Dendritic cell treated with granulocyte-macrophage colony-stimulating factor and Interleukin-4, amounts not matched to agents 40 ng/mL and 50 ng/mL, for 4 days (primary cell): ENCODE data around the gene RRP1B.
"Not testable (repeated sequence)": the region's sequence is repeated elsewhere in the genome, so short reads cannot be mapped to it uniquely, and the experiment has no call there.

Source experiments
- H3K27ac Mint-ChIP-seq: one replicate; pipeline ENCODE4 v1.8.0; 2022; ENCODE audit warnings: mild to moderate bottlenecking, mixed read lengths
- H3K27me3 Mint-ChIP-seq: one replicate; pipeline ENCODE4 v1.8.0; 2022; ENCODE audit warnings: mild to moderate bottlenecking, mixed read lengths
- H3K36me3 Mint-ChIP-seq: one replicate; pipeline ENCODE4 v1.8.0; 2022; ENCODE audit warnings: low read depth, mixed read lengths
- H3K4me1 Mint-ChIP-seq: one replicate; pipeline ENCODE4 v1.8.0; 2022; ENCODE audit warnings: low read depth, mixed read lengths
- H3K4me3 Mint-ChIP-seq: one replicate; pipeline ENCODE4 v1.8.0; 2022; ENCODE audit warnings: mild to moderate bottlenecking, moderate library complexity, mixed read lengths
- H3K9me3 Mint-ChIP-seq: one replicate; pipeline ENCODE4 v1.8.0; 2022; ENCODE audit warnings: mixed read lengths
- intact Hi-C: fragments of 100-400 bp; cut with micrococcal nuclease; formaldehyde crosslinking; loops from one replicate; pipeline ENCODE4 v1.15.0; 2022

The RRP1B gene, protein sequence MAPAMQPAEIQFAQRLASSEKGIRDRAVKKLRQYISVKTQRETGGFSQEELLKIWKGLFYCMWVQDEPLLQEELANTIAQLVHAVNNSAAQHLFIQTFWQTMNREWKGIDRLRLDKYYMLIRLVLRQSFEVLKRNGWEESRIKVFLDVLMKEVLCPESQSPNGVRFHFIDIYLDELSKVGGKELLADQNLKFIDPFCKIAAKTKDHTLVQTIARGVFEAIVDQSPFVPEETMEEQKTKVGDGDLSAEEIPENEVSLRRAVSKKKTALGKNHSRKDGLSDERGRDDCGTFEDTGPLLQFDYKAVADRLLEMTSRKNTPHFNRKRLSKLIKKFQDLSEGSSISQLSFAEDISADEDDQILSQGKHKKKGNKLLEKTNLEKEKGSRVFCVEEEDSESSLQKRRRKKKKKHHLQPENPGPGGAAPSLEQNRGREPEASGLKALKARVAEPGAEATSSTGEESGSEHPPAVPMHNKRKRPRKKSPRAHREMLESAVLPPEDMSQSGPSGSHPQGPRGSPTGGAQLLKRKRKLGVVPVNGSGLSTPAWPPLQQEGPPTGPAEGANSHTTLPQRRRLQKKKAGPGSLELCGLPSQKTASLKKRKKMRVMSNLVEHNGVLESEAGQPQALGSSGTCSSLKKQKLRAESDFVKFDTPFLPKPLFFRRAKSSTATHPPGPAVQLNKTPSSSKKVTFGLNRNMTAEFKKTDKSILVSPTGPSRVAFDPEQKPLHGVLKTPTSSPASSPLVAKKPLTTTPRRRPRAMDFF

DNA sequence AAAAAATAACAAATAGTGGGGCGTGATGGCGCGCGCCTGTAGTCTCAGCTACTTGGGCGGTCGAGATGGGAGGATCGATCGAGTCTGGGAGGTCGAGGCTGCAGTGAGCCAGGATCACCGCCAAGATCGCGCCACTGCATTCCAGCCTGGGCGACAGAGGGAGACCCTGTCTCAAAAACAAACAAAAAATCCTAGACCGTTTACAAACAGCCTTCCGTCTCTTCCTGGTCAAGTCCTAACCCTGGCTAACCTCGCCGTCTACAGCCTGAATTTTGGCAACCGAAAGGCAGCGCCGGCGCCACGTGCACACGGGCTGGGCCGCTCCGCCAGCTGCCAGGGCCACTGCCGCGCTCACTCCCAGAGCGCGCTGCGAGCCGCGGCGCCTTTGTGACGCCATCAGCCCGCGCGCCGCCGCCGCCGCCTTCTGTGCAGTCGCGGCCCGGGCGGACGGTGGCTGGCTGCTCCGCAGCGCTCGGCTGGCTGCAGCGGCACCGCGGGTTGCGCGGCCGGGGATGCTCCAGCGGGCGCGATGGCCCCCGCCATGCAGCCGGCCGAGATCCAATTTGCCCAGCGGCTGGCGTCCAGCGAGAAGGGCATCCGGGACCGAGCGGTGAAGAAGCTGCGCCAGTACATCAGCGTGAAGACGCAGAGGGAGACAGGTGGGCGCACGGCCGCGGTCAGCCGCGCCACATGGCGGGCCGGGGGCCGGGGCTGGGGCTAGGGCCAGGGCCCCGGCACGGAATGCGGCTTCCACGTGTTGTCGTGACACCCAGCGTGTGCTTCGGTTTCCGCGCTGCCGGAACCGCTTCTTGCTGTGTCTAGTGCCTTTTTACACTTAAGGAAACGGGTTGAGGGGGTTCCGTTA lies at the start of gene RRP1B, which contains the start of gene HSF2BP:
Gene RRP1B (plus strand): TSS at position 425 of the 865 bp plus-strand sequence. CDS start 105 bp downstream, at position 530.
Gene HSF2BP (minus strand): TSS at position 353 of the 865 bp plus-strand sequence. CDS start 1,392 bp downstream, outside the sequence.
- H3K4me1 Mint-ChIP-seq, result peaks cover 61% of the 10 kb centered on the region
- H3K4me3 Mint-ChIP-seq, result peak within 1 kb of the TSS; percentile 96
- peaks cover 48% of the 10 kb centered on the region for H3K36me3 Mint-ChIP-seq
- H3K9me3 Mint-ChIP-seq, result no peaks in the 10 kb centered on the region
- H3K27ac Mint-ChIP-seq, result peak within 1 kb of the TSS; percentile 91
- peaks cover 3% of the 10 kb centered on the region for H3K27me3 Mint-ChIP-seq
- intact Hi-C loops, result no loop called here

DNA sequence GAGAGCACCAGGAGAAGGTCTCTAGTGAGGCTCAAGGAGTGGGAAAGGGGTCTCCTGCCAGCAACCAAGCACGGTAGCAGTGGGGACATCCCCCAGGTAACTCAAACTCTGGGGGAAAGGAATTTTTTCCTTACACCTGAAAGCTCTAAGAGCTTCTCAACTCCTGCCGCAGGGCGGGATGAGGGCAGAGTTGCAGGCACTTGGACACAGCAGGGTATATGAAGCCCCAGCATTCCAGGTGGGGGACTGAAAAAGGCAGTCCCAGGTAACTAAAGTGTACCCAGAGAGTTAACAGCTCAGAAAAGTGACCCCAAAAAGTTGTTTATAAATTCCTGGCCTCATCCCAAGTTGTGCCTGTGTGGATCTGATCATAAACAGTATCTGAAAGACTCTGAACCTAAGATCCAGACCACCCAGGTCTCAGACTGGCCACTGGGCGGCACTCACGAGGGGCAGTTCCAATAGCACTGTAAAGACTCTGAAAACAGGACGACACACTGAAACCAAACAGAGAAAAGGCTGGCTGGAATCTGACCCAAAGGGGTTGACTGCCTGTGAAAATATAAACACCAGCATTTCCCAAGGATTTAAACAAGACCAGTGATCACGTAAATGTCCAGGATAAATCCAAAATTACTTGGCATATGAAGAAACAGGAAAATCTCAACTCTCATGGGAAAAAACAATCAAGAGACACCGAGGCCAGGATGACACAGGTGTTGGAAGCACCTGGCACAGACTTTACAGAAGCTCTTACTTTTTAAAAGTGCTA lies 47.6 kb upstream of the RRP1B start:
- no peaks in the 10 kb centered on the region for H3K9me3 Mint-ChIP-seq
- intact Hi-C loops, result loop anchor here (2.0 kb wide), 1 partner anchor 33 kb away; no protein-coding TSS in a partner anchor
- H3K36me3 Mint-ChIP-seq, result no peaks in the 10 kb centered on the region
- H3K4me3 Mint-ChIP-seq, result no peak overlapping the region
- H3K27me3 Mint-ChIP-seq, result peaks cover 14% of the 10 kb centered on the region
- no peak overlapping the region for H3K27ac Mint-ChIP-seq
- peaks cover 21% of the 10 kb centered on the region for H3K4me1 Mint-ChIP-seq

DNA sequence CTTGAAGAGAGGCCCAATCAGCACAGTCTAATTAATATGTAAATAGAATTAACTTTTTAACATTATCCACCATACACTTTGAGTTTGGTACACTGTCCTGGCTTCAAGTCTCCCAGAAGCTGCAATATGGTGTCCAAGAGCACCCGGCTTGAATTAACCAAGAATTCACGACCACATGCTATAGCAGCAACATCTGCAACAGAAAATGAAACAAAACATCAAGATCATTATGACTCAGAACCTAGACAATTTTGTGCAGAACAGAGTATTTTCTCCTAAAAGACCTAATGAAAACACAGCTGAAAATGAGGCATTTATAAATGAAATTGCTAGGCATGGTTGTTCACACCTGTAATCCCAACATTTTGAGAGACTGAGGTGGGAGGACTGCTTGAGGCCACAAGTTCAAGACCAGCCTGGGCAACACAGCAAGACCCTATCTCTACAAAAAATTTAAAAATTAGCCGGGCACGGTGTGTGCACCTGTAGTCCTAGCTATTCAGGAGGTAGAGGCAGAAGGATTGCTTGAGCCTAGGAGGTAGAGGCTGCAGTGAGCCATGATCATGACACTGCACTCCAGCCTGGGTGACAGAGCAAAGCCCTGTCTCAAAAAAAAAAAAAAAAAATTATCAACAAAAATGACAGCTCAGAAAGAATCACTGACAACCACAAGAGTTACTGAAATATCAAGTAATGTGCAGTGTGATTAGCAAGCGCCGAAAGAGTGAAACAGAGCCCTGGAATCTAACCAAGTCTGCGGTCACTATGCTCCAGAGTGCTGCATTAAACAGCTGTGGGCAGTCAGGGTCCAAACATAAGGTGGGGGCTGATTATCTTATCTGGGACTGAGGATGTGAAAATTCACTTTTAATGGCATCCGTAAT lies 45.4 kb upstream of the RRP1B start:
- no peak overlapping the region for H3K27ac Mint-ChIP-seq

DNA sequence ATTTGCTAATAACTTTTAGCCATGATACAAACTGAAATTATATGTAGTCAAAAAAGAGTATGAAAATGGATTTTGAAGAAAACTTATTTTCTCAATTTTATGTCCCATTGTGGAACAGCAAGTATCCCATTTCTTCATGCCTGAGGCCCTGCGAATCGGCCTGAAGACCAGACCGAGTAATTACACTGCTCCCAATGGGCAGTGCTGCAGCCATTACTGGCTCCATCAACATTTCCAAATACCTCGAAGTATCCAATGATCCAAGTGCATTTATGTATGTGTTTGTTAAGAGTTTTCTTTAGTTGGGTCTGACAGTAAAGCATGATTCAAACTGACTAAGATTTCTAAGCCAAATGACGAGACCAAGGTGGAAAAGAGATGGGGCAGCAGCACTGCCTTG lies 44.5 kb upstream of the RRP1B start:
- H3K27ac Mint-ChIP-seq, result no peak overlapping the region
- peaks cover 6% of the 10 kb centered on the region for H3K4me1 Mint-ChIP-seq
- H3K4me3 Mint-ChIP-seq, result no peak overlapping the region
- H3K36me3 Mint-ChIP-seq, result no peaks in the 10 kb centered on the region
- peaks cover 4% of the 10 kb centered on the region for H3K9me3 Mint-ChIP-seq
- intact Hi-C loops, result no loop called here
- peaks cover 9% of the 10 kb centered on the region for H3K27me3 Mint-ChIP-seq

More for the DNA sequence above, 45.4 kb upstream of the RRP1B start:
- intact Hi-C loops, result loop anchor here (2.0 kb wide), 1 partner anchor 31 kb away; no protein-coding TSS in a partner anchor
- no peaks in the 10 kb centered on the region for H3K9me3 Mint-ChIP-seq
- H3K4me1 Mint-ChIP-seq, result peaks cover 11% of the 10 kb centered on the region
- no peaks in the 10 kb centered on the region for H3K36me3 Mint-ChIP-seq
- H3K27me3 Mint-ChIP-seq, result peaks cover 14% of the 10 kb centered on the region
- H3K4me3 Mint-ChIP-seq, result no peak overlapping the region

DNA sequence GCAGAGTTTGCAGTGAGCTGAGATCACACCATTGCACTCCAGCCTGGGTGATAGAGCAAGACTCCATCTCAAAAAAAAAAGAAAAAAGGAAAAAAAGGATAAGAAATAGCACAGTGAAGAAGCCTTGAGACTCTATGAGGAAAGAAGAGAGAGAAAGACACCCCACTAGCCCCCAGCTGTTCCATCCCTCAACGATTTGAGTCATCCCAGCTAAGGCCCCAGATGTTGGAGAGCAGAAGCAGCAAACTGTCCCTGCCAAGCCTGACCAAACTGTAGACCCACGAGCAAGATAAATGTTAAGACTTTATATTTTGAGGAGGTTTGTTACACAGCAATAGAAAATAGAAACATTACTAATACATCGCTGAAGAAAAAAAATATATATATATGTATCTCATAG lies 42.5 kb upstream of the RRP1B start:
- H3K36me3 Mint-ChIP-seq, H3K4me1 Mint-ChIP-seq, H3K4me3 Mint-ChIP-seq, H3K27me3 Mint-ChIP-seq, intact Hi-C loops, H3K27ac Mint-ChIP-seq: not testable (repeated sequence)
- H3K9me3 Mint-ChIP-seq, result peaks cover 24% of the 10 kb centered on the region

DNA sequence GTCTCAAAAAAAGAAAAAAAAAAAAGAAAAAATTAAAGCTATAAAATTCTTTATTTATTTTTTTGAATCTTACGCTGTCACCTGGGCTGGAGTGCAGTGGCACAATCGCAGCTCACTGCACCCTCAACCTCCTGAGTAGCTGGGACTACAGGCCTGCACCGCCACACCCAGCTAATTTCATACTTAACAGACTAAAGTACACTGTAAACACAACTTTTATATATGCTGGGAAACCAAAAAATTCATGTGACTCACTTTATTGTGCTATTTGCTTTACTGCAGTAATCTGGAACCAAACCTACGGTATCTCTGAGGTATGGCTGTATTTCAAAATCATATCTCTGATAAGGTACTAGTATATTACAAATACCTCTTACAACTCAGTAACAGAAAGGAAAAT lies 40.4 kb upstream of the RRP1B start:
- H3K27me3 Mint-ChIP-seq, result peaks cover 8% of the 10 kb centered on the region
- intact Hi-C loops, result no loop called here
- no peak overlapping the region for H3K27ac Mint-ChIP-seq
- no peaks in the 10 kb centered on the region for H3K4me1 Mint-ChIP-seq
- no peaks in the 10 kb centered on the region for H3K36me3 Mint-ChIP-seq
- no peak overlapping the region for H3K4me3 Mint-ChIP-seq
- H3K9me3 Mint-ChIP-seq, result peaks cover 24% of the 10 kb centered on the region

DNA sequence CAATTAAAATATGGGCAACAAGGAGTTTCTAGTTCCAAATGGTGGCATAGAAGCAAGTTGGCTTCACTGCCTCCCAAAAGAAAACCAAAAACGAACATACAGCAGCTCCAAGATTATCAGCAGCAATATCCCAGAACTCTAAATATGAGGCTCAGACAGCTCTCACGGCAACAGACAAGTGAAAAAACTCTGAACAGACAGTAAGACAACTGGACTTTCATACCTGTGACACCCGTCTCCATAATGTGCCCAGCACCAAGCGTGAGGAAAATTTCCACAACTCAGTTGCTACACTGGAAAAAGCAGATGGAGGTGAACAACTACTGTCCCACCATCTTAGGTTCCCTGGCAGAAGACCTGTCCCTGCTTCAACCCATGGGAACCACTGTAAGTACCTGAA lies 40.0 kb upstream of the RRP1B start:
- H3K27ac Mint-ChIP-seq, result no peak overlapping the region
- no peaks in the 10 kb centered on the region for H3K4me1 Mint-ChIP-seq
- intact Hi-C loops, result no loop called here
- peaks cover 8% of the 10 kb centered on the region for H3K27me3 Mint-ChIP-seq
- H3K4me3 Mint-ChIP-seq, result no peak overlapping the region
- peaks cover 24% of the 10 kb centered on the region for H3K9me3 Mint-ChIP-seq
- no peaks in the 10 kb centered on the region for H3K36me3 Mint-ChIP-seq

DNA sequence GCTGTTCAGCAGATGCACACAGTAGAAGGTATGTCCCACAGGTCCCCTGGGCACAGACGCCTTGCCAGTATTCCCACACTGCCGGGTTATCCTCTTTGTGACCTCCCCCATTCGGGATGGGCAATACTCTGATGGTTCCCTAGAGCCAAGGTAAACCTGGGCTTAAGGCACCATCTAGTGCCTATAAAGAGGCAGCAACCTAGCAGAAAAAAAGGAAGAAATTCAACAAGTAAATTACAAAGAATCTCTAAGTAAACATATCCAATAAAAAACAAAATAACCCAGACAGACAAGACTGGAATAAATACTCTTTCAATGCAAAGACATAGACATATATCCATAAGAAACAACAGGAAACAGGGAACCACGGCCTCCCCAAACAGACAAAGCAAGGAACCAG lies 39.5 kb upstream of the RRP1B start:
- Mint-ChIP-seq H3K4me1 (no peaks in the 10 kb centered on the region), H3K27me3 (peaks cover 8% of the 10 kb centered on the region), H3K4me3 (no peak overlapping the region), H3K9me3 (peaks cover 24% of the 10 kb centered on the region), H3K36me3 (no peaks in the 10 kb centered on the region), H3K27ac (no peak overlapping the region)
- intact Hi-C loops, result no loop called here

DNA sequence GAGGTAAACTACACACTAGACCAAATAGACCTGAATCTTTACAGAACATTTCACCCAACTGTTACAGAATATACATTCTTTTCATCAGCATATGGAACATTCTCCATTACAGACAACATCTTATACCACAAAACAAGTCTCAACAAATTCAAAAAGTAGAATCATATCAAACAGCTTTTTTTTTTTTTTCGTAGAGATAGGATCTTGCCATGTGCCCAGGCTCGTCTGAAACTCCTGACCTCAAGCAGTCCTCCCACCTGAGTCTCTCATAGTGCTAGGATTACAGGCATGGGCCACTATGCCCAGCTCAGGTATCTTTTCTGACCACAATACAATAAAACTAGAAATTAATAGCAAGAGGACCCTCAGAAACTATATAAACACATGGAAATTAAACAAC lies 36.6 kb upstream of the RRP1B start:
- Mint-ChIP-seq H3K27me3 (peaks cover 17% of the 10 kb centered on the region), H3K36me3 (no peaks in the 10 kb centered on the region), H3K4me3 (no peak overlapping the region), H3K27ac (no peak overlapping the region), H3K9me3 (peaks cover 24% of the 10 kb centered on the region), H3K4me1 (no peaks in the 10 kb centered on the region)
- intact Hi-C loops, result no loop called here

DNA sequence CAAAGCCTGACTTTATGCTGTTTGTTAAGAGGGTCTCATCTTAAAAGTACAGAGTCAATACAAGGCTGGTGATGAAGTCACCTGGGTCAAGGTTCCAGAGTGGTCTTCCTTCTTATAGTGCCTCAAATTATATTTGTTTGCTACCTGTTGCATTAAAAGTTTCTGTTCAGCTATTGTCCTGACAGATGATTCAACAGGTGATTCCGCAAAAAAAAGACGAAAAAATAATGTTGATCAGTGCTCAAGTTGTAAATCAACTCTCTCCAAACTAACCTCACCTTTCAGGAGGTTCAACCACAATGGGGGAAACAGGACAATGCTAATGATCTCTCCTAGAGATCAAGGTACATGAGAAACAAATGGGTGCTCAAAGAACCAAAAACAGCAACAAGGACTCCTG lies 35.8 kb upstream of the RRP1B start:
- H3K27me3 Mint-ChIP-seq, result peaks cover 17% of the 10 kb centered on the region
- H3K27ac Mint-ChIP-seq, result no peak overlapping the region
- H3K36me3 Mint-ChIP-seq, result no peaks in the 10 kb centered on the region
- H3K4me1 Mint-ChIP-seq, result no peaks in the 10 kb centered on the region
- H3K4me3 Mint-ChIP-seq, result no peak overlapping the region
- intact Hi-C loops, result no loop called here
- H3K9me3 Mint-ChIP-seq, result peaks cover 24% of the 10 kb centered on the region

DNA sequence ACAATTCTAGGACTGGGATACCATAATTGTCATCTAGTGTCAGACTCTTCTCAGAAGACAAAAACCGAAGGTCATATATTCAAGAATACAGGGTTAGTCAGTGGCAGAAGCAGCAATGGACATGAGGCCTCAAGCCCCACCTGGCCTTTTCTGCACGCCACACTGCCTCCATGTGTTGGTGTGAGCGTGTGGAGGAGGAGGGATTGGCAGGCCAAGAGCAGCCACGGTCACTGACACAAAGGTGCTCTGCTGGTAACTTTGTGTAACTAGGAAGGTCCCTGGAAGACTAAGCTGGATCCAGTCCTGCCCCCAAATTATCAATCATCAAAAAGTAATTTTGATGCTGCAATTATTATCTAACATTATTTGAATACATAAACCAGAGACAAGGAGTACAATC lies 35.0 kb upstream of the RRP1B start:
- Mint-ChIP-seq H3K9me3 (peaks cover 24% of the 10 kb centered on the region), H3K4me1 (no peaks in the 10 kb centered on the region), H3K27me3 (peaks cover 19% of the 10 kb centered on the region), H3K36me3 (no peaks in the 10 kb centered on the region), H3K27ac (no peak overlapping the region), H3K4me3 (no peak overlapping the region)
- intact Hi-C loops, result no loop called here

DNA sequence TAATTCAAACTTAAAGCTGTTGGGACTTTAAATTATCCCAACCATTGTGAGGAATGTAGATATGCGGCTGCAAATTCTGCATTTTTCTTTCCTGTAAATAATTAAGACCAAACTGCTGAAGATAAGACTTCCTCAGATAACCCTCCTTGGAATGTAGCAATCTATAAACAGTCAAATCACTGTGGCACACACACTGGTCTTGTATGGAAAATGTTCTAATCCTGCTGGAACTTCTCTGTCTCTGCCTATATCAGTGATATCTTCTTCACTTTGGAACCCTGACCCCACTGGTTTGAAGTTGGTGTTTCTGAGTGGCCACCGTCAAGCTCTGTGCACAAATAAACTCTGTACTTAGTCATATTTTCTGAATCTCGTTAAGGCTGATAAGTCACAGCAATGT lies 33.0 kb upstream of the RRP1B start:
- H3K36me3 Mint-ChIP-seq, result no peaks in the 10 kb centered on the region
- H3K9me3 Mint-ChIP-seq, result peaks cover 4% of the 10 kb centered on the region
- H3K4me1 Mint-ChIP-seq, result no peaks in the 10 kb centered on the region
- H3K27ac Mint-ChIP-seq, result no peak overlapping the region
- no peak overlapping the region for H3K4me3 Mint-ChIP-seq
- intact Hi-C loops, result no loop called here
- H3K27me3 Mint-ChIP-seq, result peaks cover 21% of the 10 kb centered on the region
